Activated naive CD8-positive, alpha-beta T cell (primary cell): ENCODE results near the gene TAF8.

Experiments
- H3K27ac Mint-ChIP-seq: one replicate; pipeline ENCODE4 v1.8.0; 2021; ENCODE audit warnings: mixed read lengths
- H3K27me3 Mint-ChIP-seq: one replicate; pipeline ENCODE4 v1.8.0; 2021; ENCODE audit warnings: mixed read lengths
- H3K36me3 Mint-ChIP-seq: one replicate; pipeline ENCODE4 v1.8.0; 2021; ENCODE audit warnings: mixed read lengths
- H3K4me1 Mint-ChIP-seq: one replicate; pipeline ENCODE4 v1.8.0; 2021; ENCODE audit warnings: low read depth, mixed read lengths
- H3K4me3 Mint-ChIP-seq: one replicate; pipeline ENCODE4 v1.8.0; 2021; ENCODE audit warnings: mild to moderate bottlenecking, mixed read lengths
- H3K9me3 Mint-ChIP-seq: one replicate; pipeline ENCODE4 v1.8.0; 2021; ENCODE audit warnings: low read depth, mixed read lengths

The TAF8 gene

GRCh38 chr6:42068173-42068572, 17.8 kb downstream of the TAF8 start:
- Mint-ChIP-seq H3K27me3 (no peaks in the 10 kb centered on the region), H3K36me3 (peaks cover 3% of the 10 kb centered on the region), H3K4me3 (no peak overlapping the region), H3K9me3 (no peaks in the 10 kb centered on the region), H3K27ac (no peak overlapping the region), H3K4me1 (peaks cover 2% of the 10 kb centered on the region)

- H3K27ac Mint-ChIP-seq, result no peak overlapping the region
- no peaks in the 10 kb centered on the region for H3K9me3 Mint-ChIP-seq
- H3K27me3 Mint-ChIP-seq, result no peaks in the 10 kb centered on the region
- peaks cover 6% of the 10 kb centered on the region for H3K36me3 Mint-ChIP-seq
- peaks cover 2% of the 10 kb centered on the region for H3K4me1 Mint-ChIP-seq
- H3K4me3 Mint-ChIP-seq, result no peak overlapping the region
These were observed 18.7 kb downstream of the TAF8 start for GRCh38 chr6:42068872-42069522.

GRCh38 chr6:42071881-42072583, 21.7 kb downstream of the TAF8 start:
- H3K36me3 Mint-ChIP-seq, result peaks cover 3% of the 10 kb centered on the region
- peak overlapping the region; percentile 38 for H3K27ac Mint-ChIP-seq
- no peaks in the 10 kb centered on the region for H3K9me3 Mint-ChIP-seq
- H3K4me1 Mint-ChIP-seq, result peaks cover 4% of the 10 kb centered on the region
- H3K27me3 Mint-ChIP-seq, result no peaks in the 10 kb centered on the region
- no peak overlapping the region for H3K4me3 Mint-ChIP-seq

- Mint-ChIP-seq H3K9me3 (no peaks in the 10 kb centered on the region), H3K36me3 (peaks cover 3% of the 10 kb centered on the region), H3K27me3 (no peaks in the 10 kb centered on the region), H3K27ac (no peak overlapping the region), H3K4me3 (no peak overlapping the region), H3K4me1 (peaks cover 4% of the 10 kb centered on the region)
These were observed 23.0 kb downstream of the TAF8 start for GRCh38 chr6:42073287-42073686.

- Mint-ChIP-seq H3K36me3 (peaks cover 3% of the 10 kb centered on the region), H3K9me3 (no peaks in the 10 kb centered on the region), H3K27ac (no peak overlapping the region), H3K4me3 (no peak overlapping the region), H3K27me3 (no peaks in the 10 kb centered on the region), H3K4me1 (peaks cover 4% of the 10 kb centered on the region)
These were observed 25.0 kb downstream of the TAF8 start for GRCh38 chr6:42075159-42075838.

- no peaks in the 10 kb centered on the region for H3K9me3 Mint-ChIP-seq
- H3K4me3 Mint-ChIP-seq, result no peak overlapping the region
- no peak overlapping the region for H3K27ac Mint-ChIP-seq
- H3K36me3 Mint-ChIP-seq, result peaks cover under 1% of the 10 kb centered on the region
- H3K4me1 Mint-ChIP-seq, result peaks cover 2% of the 10 kb centered on the region
- H3K27me3 Mint-ChIP-seq, result no peaks in the 10 kb centered on the region
These were observed 28.1 kb downstream of the TAF8 start for GRCh38 chr6:42078386-42078785.

GRCh38 chr6:42079941-42080464, 29.7 kb downstream of the TAF8 start:
- no peaks in the 10 kb centered on the region for H3K27me3 Mint-ChIP-seq
- H3K27ac Mint-ChIP-seq, result no peak overlapping the region
- peaks cover 2% of the 10 kb centered on the region for H3K4me1 Mint-ChIP-seq
- no peak overlapping the region for H3K4me3 Mint-ChIP-seq
- no peaks in the 10 kb centered on the region for H3K9me3 Mint-ChIP-seq
- no peaks in the 10 kb centered on the region for H3K36me3 Mint-ChIP-seq

- H3K36me3 Mint-ChIP-seq, result no peaks in the 10 kb centered on the region
- H3K4me1 Mint-ChIP-seq, result no peaks in the 10 kb centered on the region
- H3K4me3 Mint-ChIP-seq, result no peak overlapping the region
- H3K27me3 Mint-ChIP-seq, result no peaks in the 10 kb centered on the region
- no peaks in the 10 kb centered on the region for H3K9me3 Mint-ChIP-seq
- peak overlapping the region; percentile 64 for H3K27ac Mint-ChIP-seq
These were observed 33.2 kb downstream of the TAF8 start for GRCh38 chr6:42083530-42083929.

GRCh38 chr6:42084889-42085288, 34.6 kb downstream of the TAF8 start:
- H3K27me3 Mint-ChIP-seq, result no peaks in the 10 kb centered on the region
- H3K4me1 Mint-ChIP-seq, result no peaks in the 10 kb centered on the region
- no peak overlapping the region for H3K27ac Mint-ChIP-seq
- no peak overlapping the region for H3K4me3 Mint-ChIP-seq
- no peaks in the 10 kb centered on the region for H3K36me3 Mint-ChIP-seq
- H3K9me3 Mint-ChIP-seq, result no peaks in the 10 kb centered on the region

GRCh38 chr6:42086046-42087035, 36.0 kb downstream of the TAF8 start:
- peak overlapping the region; percentile 34 for H3K27ac Mint-ChIP-seq

GRCh38 chr6:42088101-42088591, 37.8 kb downstream of the TAF8 start:
- H3K4me1 Mint-ChIP-seq, result no peaks in the 10 kb centered on the region

More at GRCh38 chr6:42086046-42087035, 36.0 kb downstream of the TAF8 start:
- H3K4me1 Mint-ChIP-seq, result no peaks in the 10 kb centered on the region
- H3K9me3 Mint-ChIP-seq, result no peaks in the 10 kb centered on the region
- no peaks in the 10 kb centered on the region for H3K36me3 Mint-ChIP-seq
- H3K27me3 Mint-ChIP-seq, result no peaks in the 10 kb centered on the region
- no peak overlapping the region for H3K4me3 Mint-ChIP-seq

GRCh38 chr6:42090819-42091717, 40.7 kb downstream of the TAF8 start:
- Mint-ChIP-seq H3K9me3 (no peaks in the 10 kb centered on the region), H3K4me1 (no peaks in the 10 kb centered on the region), H3K36me3 (no peaks in the 10 kb centered on the region), H3K4me3 (no peak overlapping the region), H3K27ac (no peak overlapping the region), H3K27me3 (no peaks in the 10 kb centered on the region)

More at GRCh38 chr6:42088101-42088591, 37.8 kb downstream of the TAF8 start:
- no peaks in the 10 kb centered on the region for H3K36me3 Mint-ChIP-seq
- H3K27ac Mint-ChIP-seq, result no peak overlapping the region
- H3K4me3 Mint-ChIP-seq, result no peak overlapping the region
- H3K27me3 Mint-ChIP-seq, result no peaks in the 10 kb centered on the region
- H3K9me3 Mint-ChIP-seq, result no peaks in the 10 kb centered on the region

GRCh38 chr6:42091718-42092023, 41.3 kb downstream of the TAF8 start:
- no peaks in the 10 kb centered on the region for H3K36me3 Mint-ChIP-seq
- H3K9me3 Mint-ChIP-seq, result no peaks in the 10 kb centered on the region
- H3K4me3 Mint-ChIP-seq, result no peak overlapping the region
- H3K4me1 Mint-ChIP-seq, result no peaks in the 10 kb centered on the region
- no peak overlapping the region for H3K27ac Mint-ChIP-seq
- H3K27me3 Mint-ChIP-seq, result no peaks in the 10 kb centered on the region
